C1 segment of cervical spinal cord (tissue), 14 donors: Measurements from ENCODE around the gene KLC4.

Source experiments
- DNase-seq, 14 donors: peaks; one replicate each; lab custom pipeline; 2025; lab: John Stamatoyannopoulos, UW

Gene KLC4

GRCh38 chr6:43059168-43060033 lies at the start of gene KLC4, which contains the start of gene MRPL2:
TSS of gene KLC4 (plus strand) at chr6:43059631. CDS start at chr6:43061336, 1,705 bp downstream.
TSS of gene MRPL2 (minus strand) at chr6:43059434. CDS start at chr6:43059381, 53 bp downstream.
- peak; percentile 83 to 100 (median 98) for DNase-seq

- no peak for DNase-seq
These were observed 48.2 kb upstream of the KLC4 start for GRCh38 chr6:43011207-43011606.

- no peak for DNase-seq
These were observed 47.1 kb upstream of the KLC4 start for GRCh38 chr6:43012364-43012763.

- no peak for DNase-seq
These were observed 46.2 kb upstream of the KLC4 start for GRCh38 chr6:43013097-43013842.

GRCh38 chr6:43013843-43014433 lies 45.5 kb upstream of the KLC4 start, which contains the start of the genes KLHDC3 and MEA1:
TSS of gene KLHDC3 (plus strand) at chr6:43014249. CDS start at chr6:43017193, 2,944 bp downstream.
TSS of gene MEA1 (minus strand) at chr6:43013946. CDS start at chr6:43013813, 133 bp downstream.
- DNase-seq = peak; percentile 85 to 100 (median 98)

DNA sequence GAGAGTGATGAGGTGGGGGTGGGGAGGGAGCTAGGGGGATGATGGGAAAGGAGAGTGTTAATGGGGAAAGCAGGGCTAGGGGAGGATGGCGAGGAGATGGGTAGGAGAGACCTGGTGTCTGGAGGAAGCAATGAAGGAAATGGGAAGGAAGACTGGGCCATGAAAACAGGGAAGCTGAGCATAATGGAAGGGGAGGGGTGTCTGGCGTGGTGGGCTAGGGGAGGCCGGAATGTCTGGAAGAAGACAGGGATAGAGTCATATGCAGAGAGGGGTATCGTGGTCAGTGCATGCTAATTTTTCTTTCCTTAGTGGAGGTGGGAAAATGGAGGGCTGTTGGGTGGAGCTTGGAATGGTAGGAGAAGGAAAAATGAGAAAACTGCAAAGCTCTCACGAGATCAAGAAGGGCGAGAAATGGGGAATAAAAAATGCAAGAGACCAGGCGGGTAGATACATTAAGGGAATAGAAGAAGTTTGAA lies 45.0 kb upstream of the KLC4 start:
- DNase-seq = no peak

GRCh38 chr6:43016176-43016942 lies 43.1 kb upstream of the KLC4 start:
- DNase-seq = no peak

DNA sequence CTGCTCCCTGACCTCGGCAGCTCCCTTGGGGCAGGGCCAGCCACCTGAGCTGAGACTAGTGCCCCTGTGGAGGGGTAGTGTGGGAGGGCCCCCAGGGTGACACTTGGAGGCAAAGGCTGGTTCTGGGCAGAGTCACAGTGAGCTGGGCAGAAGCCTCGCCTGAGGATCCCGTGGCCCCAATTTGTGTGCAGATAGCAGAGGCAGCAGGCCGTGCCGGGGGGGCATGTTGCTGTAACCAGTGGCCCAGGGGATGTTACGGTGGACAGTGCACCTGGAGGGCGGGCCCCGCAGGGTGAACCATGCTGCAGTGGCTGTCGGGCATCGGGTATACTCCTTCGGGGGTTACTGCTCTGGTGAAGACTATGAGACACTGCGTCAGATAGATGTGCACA lies 42.5 kb upstream of the KLC4 start:
- DNase-seq = no peak

DNA sequence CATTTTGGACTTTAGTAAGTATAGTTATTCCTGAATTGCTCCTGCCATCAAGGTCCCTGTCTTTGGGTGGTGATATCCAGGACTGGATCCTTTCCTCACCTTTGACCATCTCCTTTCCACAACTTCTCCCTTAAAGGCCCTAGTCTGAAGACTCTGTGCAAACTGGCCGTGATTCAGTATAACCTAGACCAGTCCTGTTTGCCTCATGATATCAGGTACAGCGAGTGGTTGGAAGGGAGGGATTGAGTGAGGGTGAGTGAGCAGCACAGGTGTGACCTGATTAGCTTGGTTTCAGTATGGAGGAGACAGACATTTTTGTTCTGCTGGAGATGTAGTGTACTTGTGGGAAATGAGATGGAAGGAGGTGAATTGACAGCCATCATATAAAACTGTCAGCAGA lies 40.3 kb upstream of the KLC4 start:
- DNase-seq = no peak

GRCh38 chr6:43020052-43020705 lies 39.3 kb upstream of the KLC4 start:
- DNase-seq = no peak

DNA sequence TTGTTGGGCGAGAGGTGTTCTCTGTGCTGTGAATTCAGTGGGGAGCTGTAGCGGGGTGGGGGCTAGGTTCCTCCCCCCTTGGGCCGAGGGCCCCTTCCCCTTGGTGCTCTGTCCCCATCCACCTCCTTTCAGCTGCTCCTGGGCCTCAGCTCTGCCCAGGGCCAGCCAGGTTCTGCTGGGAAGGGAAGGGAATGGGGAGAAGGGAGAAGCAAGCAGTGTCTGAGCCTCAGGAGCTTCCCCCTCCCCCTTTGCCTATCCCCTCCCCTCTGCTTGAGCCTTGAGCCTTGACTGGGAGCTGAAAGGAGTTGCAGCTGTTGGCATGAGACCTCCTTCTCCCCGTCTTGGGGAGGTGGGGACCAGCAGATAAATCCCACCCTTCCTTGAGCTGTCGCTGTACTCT lies 38.6 kb upstream of the KLC4 start:
- no peak for DNase-seq

GRCh38 chr6:43021270-43022047 lies 38.0 kb upstream of the KLC4 start, which contains the start of gene RRP36:
TSS of gene RRP36 (plus strand) at chr6:43021623. CDS start at chr6:43021655, 32 bp downstream.
- peak in 13 of 14 donors; percentile 27 to 85 (median 61) for DNase-seq

- no peak for DNase-seq
These were observed 35.0 kb upstream of the KLC4 start for GRCh38 chr6:43024436-43024835.

GRCh38 chr6:43026365-43026764 lies 33.1 kb upstream of the KLC4 start:
- no peak for DNase-seq

GRCh38 chr6:43029120-43029519 lies 30.3 kb upstream of the KLC4 start:
- no peak for DNase-seq

DNA sequence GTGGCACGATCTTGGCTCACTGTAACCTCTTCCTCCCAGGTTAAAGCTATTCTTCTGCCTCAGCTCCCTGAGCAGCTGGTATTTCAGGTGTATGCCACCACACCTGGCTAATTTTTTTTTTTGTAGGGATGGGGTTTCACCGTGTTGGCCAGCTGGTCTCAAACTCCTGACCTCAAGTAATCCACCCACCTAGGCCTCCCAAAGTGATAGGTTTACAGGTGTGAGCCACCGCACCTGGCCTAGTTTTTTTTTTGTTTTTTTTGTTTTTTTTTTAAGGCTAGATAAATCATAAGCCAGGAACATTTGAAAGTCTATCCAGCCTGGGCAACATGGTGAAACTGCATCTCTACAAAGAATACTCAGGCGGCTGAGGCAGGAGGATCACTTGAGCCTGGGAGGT lies 27.1 kb upstream of the KLC4 start:
- no peak for DNase-seq

GRCh38 chr6:43033496-43034189 lies 25.8 kb upstream of the KLC4 start:
- no peak for DNase-seq

DNA sequence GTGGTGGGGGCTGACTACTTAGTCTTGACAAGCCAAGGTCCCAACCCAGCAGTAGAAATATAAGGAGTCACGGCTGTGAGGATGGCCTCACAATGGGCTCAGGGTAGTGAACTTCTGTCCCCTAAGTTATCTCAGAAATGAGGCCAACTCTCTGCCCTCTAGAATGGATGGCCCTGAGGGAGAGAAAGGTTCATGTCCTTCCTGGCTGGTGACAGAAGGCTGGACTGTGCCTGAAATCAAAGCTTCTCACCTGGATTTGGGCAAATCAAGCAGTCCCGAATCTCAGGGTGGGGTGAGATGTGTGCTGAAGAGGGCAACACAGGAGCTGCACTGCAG lies 25.3 kb upstream of the KLC4 start:
- DNase-seq = no peak

DNA sequence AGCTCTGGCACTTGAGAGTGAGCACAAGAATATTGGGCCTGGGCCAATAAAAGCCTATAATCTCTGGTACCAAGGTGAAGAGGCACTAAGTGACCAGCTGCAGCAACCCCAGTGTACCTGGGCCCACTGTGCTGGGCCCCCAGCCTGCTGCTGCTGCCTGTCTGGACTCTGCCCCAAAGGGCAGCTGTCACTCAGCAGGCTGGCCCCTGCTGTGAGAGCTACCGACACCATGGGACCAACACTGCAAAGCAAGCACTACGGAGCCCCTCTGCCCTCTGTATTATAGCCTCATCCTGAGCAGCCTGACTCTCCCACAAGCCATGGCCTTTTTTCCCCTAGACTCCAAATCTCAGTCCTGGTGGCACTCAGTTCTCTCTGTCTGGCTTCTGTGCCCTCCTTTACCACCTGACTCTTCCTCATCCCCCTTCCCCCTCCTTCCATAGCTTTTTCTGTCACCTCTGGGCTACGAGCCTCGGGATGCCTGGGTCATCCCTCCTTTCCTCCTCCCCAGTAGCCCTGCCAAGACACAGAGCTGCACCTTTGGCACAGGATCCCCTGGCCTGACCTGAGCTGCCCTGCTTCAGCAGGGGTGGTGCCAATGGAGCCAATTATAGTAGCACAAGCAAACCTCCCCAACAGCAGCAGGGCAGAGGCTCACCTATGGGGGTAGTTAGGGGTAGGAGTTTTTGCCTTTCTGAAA lies 23.8 kb upstream of the KLC4 start:
- no peak for DNase-seq
